ENCODE measurements around the gene PRKCZ.

GRCh38 chr1:2036287-2036686 lies 13.9 kb upstream of the PRKCZ start:
- TF ChIP-seq EZH2 (IDR thresholded peaks at IDR 0.05) (no peak), CTCF (IDR thresholded peaks at IDR 0.05) (no peak)

All from neural progenitor cell (in vitro differentiated cells).